Memory B cell (primary cell): ENCODE results near the gene WDR93.

ENCODE experiments used
- ATAC-seq: fragments of 150-1000 bp; cut with Tn5 transposase; 2 replicates; pipeline ENCODE4 v1.10.0; 2021; ENCODE audit warnings: low read depth, mild to moderate bottlenecking, moderate library complexity
- DNase-seq, 2 donors: peaks; one replicate each; pipeline ENCODE4 v3.0.0; 2022; ENCODE audit warnings: low spot score in 2 of 2
- H3K27ac Mint-ChIP-seq: one replicate; pipeline ENCODE4 v1.8.0; 2022; ENCODE audit warnings: mild to moderate bottlenecking, moderate library complexity, mixed read lengths
- H3K27me3 Mint-ChIP-seq: one replicate; pipeline ENCODE4 v1.8.0; 2022; ENCODE audit warnings: mixed read lengths
- H3K36me3 Mint-ChIP-seq: one replicate; pipeline ENCODE4 v1.8.0; 2022; ENCODE audit warnings: mild to moderate bottlenecking, mixed read lengths
- H3K4me1 Mint-ChIP-seq: one replicate; pipeline ENCODE4 v1.8.0; 2022; ENCODE audit warnings: mixed read lengths
- H3K4me3 Mint-ChIP-seq: one replicate; pipeline ENCODE4 v1.8.0; 2022; ENCODE audit warnings: mild to moderate bottlenecking, moderate library complexity, mixed read lengths
- H3K9me3 Mint-ChIP-seq: one replicate; pipeline ENCODE4 v1.8.0; 2022; ENCODE audit warnings: mixed read lengths

Gene WDR93

DNA sequence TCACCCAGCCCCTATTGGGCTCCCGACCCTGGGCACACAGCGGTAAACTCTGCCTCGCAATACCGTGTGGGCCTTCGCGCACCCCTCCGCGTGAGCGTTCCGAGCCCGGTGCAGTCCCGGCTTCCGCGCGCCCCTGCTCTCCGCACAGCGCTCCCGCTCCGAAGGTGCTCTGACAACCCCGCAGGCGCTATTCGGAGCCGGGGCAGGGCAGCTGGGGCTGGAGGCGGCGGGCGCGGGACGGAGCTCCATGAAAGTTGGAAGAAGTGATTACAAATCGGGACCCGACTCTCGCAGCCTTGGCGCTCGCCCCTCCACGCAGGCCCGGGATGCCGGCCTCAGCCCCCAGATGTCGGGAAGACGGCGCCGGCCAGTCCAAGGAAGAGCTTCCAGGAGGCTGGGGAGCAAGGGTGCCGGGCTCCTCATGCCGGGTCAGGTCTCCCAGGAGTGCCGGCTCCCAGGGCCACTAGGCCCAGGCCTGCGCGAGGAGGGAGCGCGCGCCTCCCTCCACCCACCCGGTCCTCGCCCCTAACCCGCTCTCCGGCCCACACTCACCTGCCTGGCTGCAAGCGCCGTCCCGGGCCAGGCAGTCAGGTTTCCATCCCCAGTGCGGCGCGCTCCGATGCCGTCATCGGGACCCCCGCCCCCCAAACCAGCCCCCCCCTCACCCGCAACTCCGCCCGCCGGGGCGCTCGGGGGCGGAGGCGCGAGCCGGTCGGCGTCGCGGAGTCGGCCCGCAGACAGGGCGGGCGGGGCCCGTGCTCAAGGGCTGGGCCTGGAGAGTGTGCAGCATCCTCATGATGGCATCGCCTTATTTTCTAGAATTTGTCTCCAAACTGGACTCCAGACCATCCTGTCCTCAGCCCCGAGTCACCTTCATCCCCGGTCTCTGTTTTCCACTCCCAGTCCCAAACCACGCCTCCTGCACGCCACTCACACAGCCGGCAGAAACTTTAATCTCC, 35.5 kb upstream of the WDR93 start, which contains the start of gene KIF7:
Gene KIF7 (minus strand): TSS at position 621 of the 959 bp plus-strand sequence. CDS start 2,537 bp downstream, outside the sequence.
- peaks cover 6% of the 10 kb centered on the region for H3K4me1 Mint-ChIP-seq
- no peaks in the 10 kb centered on the region for H3K36me3 Mint-ChIP-seq
- H3K9me3 Mint-ChIP-seq: no peaks in the 10 kb centered on the region
- peak; percentile 35 for ATAC-seq
- H3K4me3 Mint-ChIP-seq: peak within 1 kb of the TSS; percentile 66
- peaks cover 24% of the 10 kb centered on the region for H3K27me3 Mint-ChIP-seq
- no peak for DNase-seq
- H3K27ac Mint-ChIP-seq: no peak within 1 kb of the TSS

- Mint-ChIP-seq H3K27me3 (peaks cover 27% of the 10 kb centered on the region), H3K9me3 (no peaks in the 10 kb centered on the region), H3K4me1 (peaks cover 6% of the 10 kb centered on the region), H3K27ac (no peak overlapping the region), H3K4me3 (no peak overlapping the region), H3K36me3 (no peaks in the 10 kb centered on the region)
- ATAC-seq: no peak
- no peak for DNase-seq
Measured at GRCh38 chr15:89656116-89656815, 34.3 kb upstream of the WDR93 start.

GRCh38 chr15:89657686-89658200, 32.9 kb upstream of the WDR93 start:
- DNase-seq: no peak
- Mint-ChIP-seq H3K4me1 (peaks cover 6% of the 10 kb centered on the region), H3K27me3 (peaks cover 28% of the 10 kb centered on the region)

GRCh38 chr15:89659295-89659694, 31.3 kb upstream of the WDR93 start:
- Mint-ChIP-seq H3K9me3 (no peaks in the 10 kb centered on the region), H3K36me3 (no peaks in the 10 kb centered on the region), H3K27ac (no peak overlapping the region), H3K4me1 (peaks cover 5% of the 10 kb centered on the region), H3K27me3 (peaks cover 25% of the 10 kb centered on the region), H3K4me3 (no peak overlapping the region)
- DNase-seq (no peak), ATAC-seq (no peak)

More at GRCh38 chr15:89657686-89658200, 32.9 kb upstream of the WDR93 start:
- no peak overlapping the region for H3K4me3 Mint-ChIP-seq
- no peak overlapping the region for H3K27ac Mint-ChIP-seq
- no peak for ATAC-seq
- no peaks in the 10 kb centered on the region for H3K9me3 Mint-ChIP-seq
- no peaks in the 10 kb centered on the region for H3K36me3 Mint-ChIP-seq

- Mint-ChIP-seq H3K27ac (no peak overlapping the region), H3K9me3 (no peaks in the 10 kb centered on the region), H3K27me3 (peaks cover 25% of the 10 kb centered on the region), H3K4me3 (no peak overlapping the region), H3K4me1 (no peaks in the 10 kb centered on the region), H3K36me3 (no peaks in the 10 kb centered on the region)
- DNase-seq: no peak
- no peak for ATAC-seq
Measured at GRCh38 chr15:89660556-89660955, 30.1 kb upstream of the WDR93 start.

DNA sequence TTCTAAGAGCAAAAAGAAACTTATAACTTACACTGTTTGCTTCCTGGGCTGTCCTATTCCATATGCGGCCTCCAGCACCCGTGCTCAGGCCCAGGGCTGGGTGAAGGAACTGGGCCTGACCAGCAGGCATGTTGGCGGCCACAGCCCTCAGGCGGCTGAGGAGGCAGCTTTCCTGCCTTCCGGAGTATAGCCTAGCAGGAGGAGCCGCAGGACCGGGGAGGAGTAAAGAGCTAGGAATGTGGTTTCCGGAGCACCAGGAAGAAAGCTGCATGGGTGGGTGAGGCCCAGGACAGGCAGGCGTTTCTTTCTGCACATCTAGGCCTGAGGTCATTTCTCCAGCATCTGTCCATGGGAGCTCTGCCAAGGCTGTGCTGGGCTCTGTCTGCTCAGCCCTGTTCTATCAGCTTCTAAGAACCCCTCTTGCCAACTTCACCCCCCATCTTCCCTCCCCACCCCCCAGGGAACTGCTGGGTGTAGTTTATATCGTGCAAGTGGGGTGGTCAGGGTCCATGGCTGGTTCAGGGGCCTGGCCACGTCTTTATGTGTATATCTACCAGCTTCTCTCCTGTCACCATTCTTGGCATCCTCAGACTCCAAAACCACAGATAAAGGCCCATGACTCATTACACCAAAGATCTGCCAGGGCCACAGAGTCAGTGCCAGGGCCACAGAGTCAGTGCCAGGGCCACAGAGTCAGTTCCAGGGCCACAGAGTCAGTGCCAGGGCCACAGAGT, 27.6 kb upstream of the WDR93 start:
- ATAC-seq (no peak), DNase-seq (no peak)
- H3K27ac Mint-ChIP-seq: no peak overlapping the region
- H3K27me3 Mint-ChIP-seq: peaks cover 20% of the 10 kb centered on the region
- H3K4me3 Mint-ChIP-seq: no peak overlapping the region
- no peaks in the 10 kb centered on the region for H3K36me3 Mint-ChIP-seq
- H3K9me3 Mint-ChIP-seq: no peaks in the 10 kb centered on the region
- H3K4me1 Mint-ChIP-seq: no peaks in the 10 kb centered on the region

- Mint-ChIP-seq H3K4me1 (no peaks in the 10 kb centered on the region), H3K4me3 (peak overlapping the region; percentile 41), H3K27ac (no peak overlapping the region), H3K36me3 (no peaks in the 10 kb centered on the region), H3K27me3 (peaks cover 19% of the 10 kb centered on the region), H3K9me3 (no peaks in the 10 kb centered on the region)
- ATAC-seq (no peak), DNase-seq (no peak)
Measured at GRCh38 chr15:89664441-89665350, 25.9 kb upstream of the WDR93 start.

- DNase-seq (no peak), ATAC-seq (peak; percentile 22)
- Mint-ChIP-seq H3K36me3 (no peaks in the 10 kb centered on the region), H3K4me3 (peak overlapping the region; percentile 4), H3K4me1 (no peaks in the 10 kb centered on the region), H3K27ac (no peak overlapping the region), H3K9me3 (no peaks in the 10 kb centered on the region), H3K27me3 (peaks cover 18% of the 10 kb centered on the region)
Measured at GRCh38 chr15:89665449-89666181, 25.0 kb upstream of the WDR93 start.

DNA sequence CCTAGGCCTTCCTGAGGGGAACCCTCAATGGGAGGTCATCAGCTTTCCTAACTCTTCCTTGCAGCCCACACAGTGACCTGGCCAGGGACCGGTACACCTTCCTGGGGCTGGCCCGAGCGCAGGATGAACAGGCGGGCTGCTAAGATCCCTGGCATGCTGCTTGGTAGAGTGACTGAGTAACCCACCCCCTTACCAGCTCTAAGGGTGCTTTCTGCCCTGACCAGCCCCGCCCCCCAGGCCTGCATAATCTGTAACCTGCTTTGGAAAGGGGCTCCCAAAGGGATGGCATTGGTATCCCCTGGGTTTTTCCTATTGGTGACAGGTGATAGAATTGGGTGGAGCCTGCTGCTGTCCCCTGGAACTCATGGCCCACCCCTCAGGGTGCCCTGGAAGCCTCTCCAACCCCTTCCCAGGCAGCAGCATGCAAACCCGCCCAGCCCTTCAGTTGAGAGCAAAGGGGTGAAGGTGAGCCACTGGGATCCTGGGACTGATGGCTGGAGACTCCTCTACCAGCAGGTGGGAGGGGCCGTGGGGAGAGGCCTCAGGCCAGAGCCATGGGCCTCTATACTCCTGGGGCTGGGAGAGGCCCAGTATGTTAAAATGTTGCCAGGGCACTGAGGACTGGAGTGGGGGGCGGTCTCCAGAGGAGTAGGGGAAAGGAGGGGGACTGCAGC, 24.3 kb upstream of the WDR93 start:
- Mint-ChIP-seq H3K27ac (no peak overlapping the region), H3K36me3 (no peaks in the 10 kb centered on the region), H3K27me3 (peaks cover 15% of the 10 kb centered on the region), H3K9me3 (no peaks in the 10 kb centered on the region), H3K4me3 (peak overlapping the region; percentile 4), H3K4me1 (no peaks in the 10 kb centered on the region)
- ATAC-seq (no peak), DNase-seq (no peak)

DNA sequence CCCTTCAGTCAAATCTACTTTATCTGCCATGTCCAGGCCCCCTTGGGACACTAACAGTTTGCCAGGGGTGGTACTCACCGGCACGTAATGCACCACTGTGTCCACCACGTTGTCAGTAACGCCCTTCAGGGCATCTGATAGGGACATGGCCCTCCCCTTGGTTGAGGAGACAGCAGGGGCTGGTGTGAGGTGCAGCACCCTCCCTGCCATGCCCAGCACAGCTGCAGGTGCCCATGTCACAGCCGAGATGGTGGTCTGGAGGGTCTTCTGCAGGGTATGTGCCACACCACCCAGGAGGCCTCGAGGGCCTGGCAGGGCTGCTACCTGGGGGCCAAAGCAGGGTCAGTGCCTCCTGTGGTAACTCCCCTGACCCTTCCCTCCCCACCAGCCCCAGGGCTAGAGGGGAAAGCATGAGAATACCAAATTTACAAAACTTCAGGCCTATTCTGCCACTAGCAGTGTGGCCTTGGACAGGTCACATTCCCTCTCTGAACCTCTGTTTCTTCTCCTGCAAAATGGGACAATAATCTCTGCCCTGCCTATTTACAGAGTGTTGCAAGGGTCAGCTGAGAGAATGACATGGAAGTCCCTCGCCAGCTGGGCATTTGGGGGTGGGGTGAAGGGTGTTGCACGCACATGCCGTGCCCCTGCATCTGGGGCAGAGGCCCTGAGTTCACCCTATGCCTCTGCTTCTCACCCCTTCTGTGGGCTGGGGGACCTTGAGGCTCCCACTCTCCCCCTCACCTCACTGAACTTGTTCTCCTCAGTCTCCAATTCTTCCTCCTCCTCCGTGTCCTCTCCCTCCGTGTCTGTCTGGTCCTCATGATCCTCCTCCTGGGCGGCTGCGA, 23.5 kb upstream of the WDR93 start:
- H3K27ac Mint-ChIP-seq: no peak overlapping the region
- no peaks in the 10 kb centered on the region for H3K36me3 Mint-ChIP-seq
- H3K9me3 Mint-ChIP-seq: no peaks in the 10 kb centered on the region
- no peak for ATAC-seq
- no peak for DNase-seq
- no peak overlapping the region for H3K4me3 Mint-ChIP-seq
- no peaks in the 10 kb centered on the region for H3K4me1 Mint-ChIP-seq
- peaks cover 14% of the 10 kb centered on the region for H3K27me3 Mint-ChIP-seq

GRCh38 chr15:89667706-89667960, 23.0 kb upstream of the WDR93 start:
- H3K4me3 Mint-ChIP-seq: no peak overlapping the region
- DNase-seq (no peak), ATAC-seq (no peak)
- no peak overlapping the region for H3K27ac Mint-ChIP-seq
- H3K4me1 Mint-ChIP-seq: no peaks in the 10 kb centered on the region
- peaks cover 10% of the 10 kb centered on the region for H3K27me3 Mint-ChIP-seq
- no peaks in the 10 kb centered on the region for H3K9me3 Mint-ChIP-seq
- no peaks in the 10 kb centered on the region for H3K36me3 Mint-ChIP-seq

DNA sequence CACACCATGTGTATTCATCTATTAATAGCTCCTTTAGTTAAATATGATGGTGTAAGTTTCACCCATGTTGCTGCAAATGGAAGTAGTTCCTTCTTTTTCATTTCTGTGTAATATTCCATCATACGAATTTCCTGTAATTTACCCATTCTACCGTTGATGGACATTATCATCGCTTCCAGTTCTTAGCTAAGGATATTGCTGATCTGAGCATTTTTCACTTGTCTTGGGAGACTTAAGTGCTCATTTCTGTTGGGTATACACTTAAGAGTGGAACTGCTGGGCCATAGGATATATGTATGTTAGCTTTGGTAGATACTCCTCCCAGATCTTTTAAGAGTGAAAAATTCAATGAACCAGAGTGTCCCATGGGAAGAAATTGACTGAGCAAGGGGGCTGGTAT, 22.4 kb upstream of the WDR93 start:
- Mint-ChIP-seq H3K27me3 (peaks cover 11% of the 10 kb centered on the region), H3K27ac (no peak overlapping the region), H3K36me3 (no peaks in the 10 kb centered on the region), H3K4me1 (no peaks in the 10 kb centered on the region), H3K4me3 (no peak overlapping the region), H3K9me3 (no peaks in the 10 kb centered on the region)
- ATAC-seq (no peak), DNase-seq (no peak)
